Posterior cingulate gyrus (tissue), 11 donors: ENCODE results near the gene CEP70.
"Not testable (repeated sequence)": the region's sequence is repeated elsewhere in the genome, so short reads cannot be mapped to it uniquely, and the experiment has no call there.

Experiments used
- DNase-seq, 10 donors: peaks; one replicate each; pipeline versions ENCODE4 v3.0.0 to v3.0.0-alpha.2; 2020 to 2021; ENCODE audit warnings: mixed read lengths in 3 of 10
- intact Hi-C: fragments of 100-400 bp; cut with DNase I; formaldehyde crosslinking; loops from one replicate; pipeline ENCODE4 v1.15.1; 2023

CEP70 gene, protein sequence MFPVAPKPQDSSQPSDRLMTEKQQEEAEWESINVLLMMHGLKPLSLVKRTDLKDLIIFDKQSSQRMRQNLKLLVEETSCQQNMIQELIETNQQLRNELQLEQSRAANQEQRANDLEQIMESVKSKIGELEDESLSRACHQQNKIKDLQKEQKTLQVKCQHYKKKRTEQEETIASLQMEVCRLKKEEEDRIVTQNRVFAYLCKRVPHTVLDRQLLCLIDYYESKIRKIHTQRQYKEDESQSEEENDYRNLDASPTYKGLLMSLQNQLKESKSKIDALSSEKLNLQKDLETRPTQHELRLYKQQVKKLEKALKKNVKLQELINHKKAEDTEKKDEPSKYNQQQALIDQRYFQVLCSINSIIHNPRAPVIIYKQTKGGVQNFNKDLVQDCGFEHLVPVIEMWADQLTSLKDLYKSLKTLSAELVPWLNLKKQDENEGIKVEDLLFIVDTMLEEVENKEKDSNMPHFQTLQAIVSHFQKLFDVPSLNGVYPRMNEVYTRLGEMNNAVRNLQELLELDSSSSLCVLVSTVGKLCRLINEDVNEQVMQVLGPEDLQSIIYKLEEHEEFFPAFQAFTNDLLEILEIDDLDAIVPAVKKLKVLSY

GRCh38 chr3:138594150-138594934 is at the start of gene CEP70:
Gene CEP70, minus strand, starts transcription at chr3:138594260. Its CDS starts 21,333 bp downstream, at chr3:138572927.
- peak; percentile 80 to 98 (median 91) for DNase-seq
- intact Hi-C loops: loop anchor here (1.0 to 10.0 kb wide), 2 partner anchors 240 to 322 kb away; partner anchors contain the start of gene PIK3CB

- intact Hi-C loops: no loop called here
- no peak for DNase-seq
Measured at GRCh38 chr3:138642927-138643253, 48.8 kb upstream of the CEP70 start.

GRCh38 chr3:138642226-138642926 is 48.3 kb upstream of the CEP70 start:
- DNase-seq: no peak
- intact Hi-C loops: no loop called here

DNA sequence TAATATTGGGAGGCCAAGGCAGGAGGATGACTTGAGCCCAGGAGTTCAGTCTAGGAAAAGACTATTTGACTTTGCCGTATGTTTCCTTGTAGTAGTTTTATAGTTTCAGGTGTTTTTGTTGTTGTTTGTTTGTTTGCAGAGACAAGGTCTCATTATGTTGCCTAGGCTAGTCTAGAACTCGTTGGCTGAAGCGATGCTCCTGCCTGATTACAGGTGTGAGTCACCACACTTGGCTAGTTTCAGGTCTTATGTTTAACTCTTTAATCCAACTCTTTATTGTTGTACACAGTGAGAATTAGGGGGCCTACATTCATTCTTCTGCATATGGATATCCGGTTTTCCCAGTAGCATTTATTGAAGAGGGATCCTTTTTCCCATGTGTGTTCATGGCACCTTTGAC is 46.5 kb upstream of the CEP70 start:
- DNase-seq: no peak
- intact Hi-C loops: no loop called here

DNA sequence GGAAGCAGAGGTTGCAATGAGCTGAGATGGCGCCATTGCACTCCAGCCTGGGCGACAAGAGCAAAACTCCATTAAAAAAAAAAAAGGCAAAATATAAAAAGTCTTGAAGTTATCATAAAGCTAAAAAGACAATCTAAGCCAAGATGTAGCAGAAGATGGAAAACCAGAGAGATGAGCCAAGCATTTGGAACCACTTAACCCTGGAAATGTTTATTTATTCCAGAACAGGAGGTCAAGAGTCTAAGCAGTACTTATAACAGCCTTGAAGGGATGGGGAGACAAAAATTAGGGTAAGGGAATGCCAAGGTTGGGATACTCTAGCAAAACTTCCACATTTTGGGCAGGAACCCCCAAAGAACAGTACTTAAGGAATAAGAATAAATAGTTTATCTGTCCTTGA is 44.6 kb upstream of the CEP70 start:
- intact Hi-C loops: no loop called here
- no peak for DNase-seq

DNA sequence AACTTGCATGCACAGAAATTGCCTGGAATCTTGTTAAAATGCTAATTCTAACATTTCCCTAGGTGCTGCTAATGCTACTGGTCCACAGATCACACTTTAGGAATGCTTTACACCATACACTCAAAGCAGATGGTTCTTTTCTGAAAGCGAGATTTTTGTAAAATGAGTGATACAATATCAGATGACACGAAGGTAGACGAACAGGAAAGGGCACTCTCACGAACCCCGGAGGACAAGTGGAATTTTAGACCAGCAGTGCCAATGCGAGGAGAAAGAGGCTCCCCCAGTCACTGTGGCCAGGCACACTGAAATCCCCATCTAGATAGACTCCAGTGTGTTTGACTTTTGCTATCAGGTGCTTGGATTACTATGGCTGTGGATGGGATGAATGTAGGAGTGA is 35.5 kb upstream of the CEP70 start:
- no peak for DNase-seq
- intact Hi-C loops: no loop called here

DNA sequence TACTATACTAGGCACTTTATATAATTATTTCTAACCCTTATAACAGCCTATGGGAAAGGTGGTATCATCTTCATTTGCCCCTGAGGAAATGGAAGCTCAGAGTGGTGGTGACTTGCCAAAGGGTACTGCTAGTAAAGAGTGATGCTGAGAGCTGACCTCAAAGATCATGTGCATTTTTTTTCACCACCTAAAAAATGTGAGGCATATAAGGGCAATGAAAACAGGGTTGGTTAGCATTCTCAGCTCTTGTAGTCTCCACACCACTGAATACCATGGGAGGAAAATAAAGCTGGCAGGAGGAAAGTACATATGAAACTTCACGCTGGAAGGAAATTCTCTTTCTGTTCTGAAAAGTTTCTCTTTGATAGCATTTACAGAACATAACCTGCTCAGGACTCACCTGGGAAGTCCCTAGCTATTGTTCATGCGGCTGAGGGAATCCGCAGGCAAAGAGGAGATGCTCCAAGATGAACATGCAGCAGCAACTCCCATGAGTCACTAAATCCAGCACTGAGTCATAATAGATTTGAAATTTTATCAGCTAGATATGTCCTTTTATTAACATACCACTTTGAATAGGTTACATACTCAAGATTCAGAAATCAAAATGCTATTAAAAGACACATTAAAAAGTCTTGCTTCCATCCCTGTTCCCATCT is 31.8 kb upstream of the CEP70 start:
- intact Hi-C loops: no loop called here
- DNase-seq: no peak

GRCh38 chr3:138624518-138624917 is 30.5 kb upstream of the CEP70 start:
- intact Hi-C loops: no loop called here
- DNase-seq: no peak

GRCh38 chr3:138620431-138620830 is 26.4 kb upstream of the CEP70 start:
- intact Hi-C loops: no loop called here
- DNase-seq: no peak

- DNase-seq: no peak
- intact Hi-C loops: no loop called here
Measured at GRCh38 chr3:138615462-138615861, 21.4 kb upstream of the CEP70 start.

DNA sequence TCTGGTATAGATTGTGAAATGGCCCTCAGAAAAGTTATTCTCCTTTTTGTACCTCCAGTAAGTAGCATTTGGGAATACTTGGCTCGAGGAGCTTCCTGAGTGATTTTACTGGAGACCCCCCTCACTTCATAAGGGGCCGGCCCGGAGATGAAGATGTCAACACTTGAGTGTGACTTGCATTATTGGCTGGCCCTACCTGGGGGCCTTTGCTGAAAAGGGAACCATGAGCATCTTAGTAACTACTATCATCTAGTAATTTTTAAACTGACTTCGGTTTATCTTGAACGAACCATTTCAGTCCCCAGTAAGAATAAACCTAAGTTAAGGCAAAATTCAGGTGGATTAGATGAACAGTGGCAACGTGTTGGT is 15.8 kb upstream of the CEP70 start:
- intact Hi-C loops: loop anchor here (5.0 kb wide), 1 partner anchor 302 kb away; no protein-coding TSS in a partner anchor
- DNase-seq: no peak

DNA sequence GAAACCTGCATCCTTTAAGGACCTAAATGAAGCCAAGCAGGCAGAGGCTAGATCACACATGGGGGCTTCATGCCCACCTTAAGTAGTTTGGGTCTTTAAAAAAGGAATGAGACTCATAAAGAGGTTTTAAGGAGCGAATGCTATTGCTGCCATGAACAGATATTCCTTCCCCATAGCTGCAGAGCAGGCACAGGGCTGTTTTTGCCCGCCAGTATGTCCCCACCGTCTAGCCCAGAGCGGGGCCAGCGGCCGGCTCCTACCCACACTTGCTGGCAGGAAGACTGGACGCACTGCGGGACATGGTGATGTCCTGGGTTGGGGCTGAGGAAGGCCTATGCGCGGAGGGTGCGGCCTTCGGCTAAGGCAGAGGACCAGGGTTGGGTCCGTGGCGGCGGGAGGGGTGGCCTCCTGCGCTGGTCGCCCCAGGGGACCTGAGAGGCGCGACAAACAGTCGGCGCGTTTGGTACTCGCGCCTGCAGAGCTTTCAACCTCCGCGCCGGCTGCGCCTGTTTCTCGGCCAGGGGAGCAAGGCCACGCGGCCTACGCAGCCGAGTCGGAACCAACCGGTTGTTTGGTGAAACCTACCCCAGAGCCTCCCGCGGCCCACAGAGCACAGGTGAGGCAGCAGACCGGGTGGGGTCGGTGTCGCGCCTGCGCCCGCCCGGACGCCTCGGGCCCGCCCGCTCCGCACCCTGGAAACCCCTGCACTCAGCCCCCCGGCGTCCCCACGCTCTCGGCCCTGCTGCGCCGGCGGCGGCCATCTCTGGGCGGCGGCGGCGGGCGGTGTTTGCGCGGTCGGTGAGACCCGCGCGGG is 14.5 kb upstream of the CEP70 start, which contains the start of gene FAIM:
FAIM (plus strand) TSS at position 450 of the 814 bp plus-strand sequence. CDS start 10,956 bp downstream, outside the sequence.
- DNase-seq: peak; percentile 47 to 95 (median 68)
- intact Hi-C loops: no loop called here

- DNase-seq, intact Hi-C loops: not testable (repeated sequence)
Measured at GRCh38 chr3:138604106-138604595, 10.1 kb upstream of the CEP70 start.

GRCh38 chr3:138601661-138602060 is 7.6 kb upstream of the CEP70 start:
- DNase-seq, intact Hi-C loops: not testable (repeated sequence)

DNA sequence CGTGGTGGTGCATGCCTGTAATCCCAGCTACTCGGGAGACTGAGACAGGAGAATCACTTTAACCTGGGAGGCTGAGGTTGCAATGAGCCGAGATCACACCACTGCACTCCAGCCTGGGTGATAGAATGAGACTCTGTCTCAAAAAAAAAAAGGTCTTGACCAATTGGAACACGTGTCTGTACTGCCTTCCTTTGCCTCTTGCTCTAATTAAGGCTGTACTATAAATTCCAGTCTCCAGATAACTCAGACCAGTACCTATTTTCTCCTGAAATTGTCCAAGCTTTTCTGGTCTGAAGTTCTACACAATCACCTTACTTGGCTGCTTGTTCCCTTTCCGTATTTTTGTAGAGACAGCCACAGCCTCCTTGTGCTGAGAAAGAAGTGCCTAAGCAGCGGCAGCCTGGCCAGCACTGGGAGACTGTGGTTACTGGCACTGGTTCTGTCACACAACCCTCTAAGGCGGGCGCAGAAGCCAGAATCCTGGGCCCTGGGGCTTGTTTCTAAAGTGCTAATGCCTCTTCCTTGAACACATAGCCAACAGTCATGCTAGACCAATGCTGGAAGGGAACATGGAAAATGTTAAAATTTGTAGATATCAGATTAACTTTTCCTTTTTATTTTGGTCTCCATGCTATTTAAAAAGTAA is 6.2 kb upstream of the CEP70 start:
- intact Hi-C loops: no loop called here

GRCh38 chr3:138598534-138598933 is 4.5 kb upstream of the CEP70 start:
- intact Hi-C loops: loop anchor here (10.0 kb wide), 1 partner anchor 236 kb away; the partner anchor contains the start of gene PIK3CB
- no peak for DNase-seq

More for the DNA sequence above, 6.2 kb upstream of the CEP70 start:
- DNase-seq: peak in 1 of 10 donors; percentile 78

GRCh38 chr3:138597186-138597976 is 3.3 kb upstream of the CEP70 start:
- intact Hi-C loops: loop anchor here (10.0 kb wide), 1 partner anchor 237 kb away; the partner anchor contains the start of gene PIK3CB
- not testable (repeated sequence) for DNase-seq
